GM18517 (cell line): ENCODE data around the gene DRICH1.
"Not testable (repeated sequence)": the region's sequence is repeated elsewhere in the genome, so short reads cannot be mapped to it uniquely, and the experiment has no call there.

Experiments used
- ATAC-seq: cut with Tn5 transposase; IDR thresholded peaks from one replicate; pipeline ENCODE4 v1.9.1; 2021; ENCODE audit warnings: mild to moderate bottlenecking, moderate library complexity; ENCODE audit not compliant: unreplicated experiment

Gene DRICH1

GRCh38 chr22:23651676-23652075, 19.6 kb upstream of the DRICH1 start:
- ATAC-seq = no peak

GRCh38 chr22:23649071-23649501, 17.0 kb upstream of the DRICH1 start:
- no peak for ATAC-seq

DNA sequence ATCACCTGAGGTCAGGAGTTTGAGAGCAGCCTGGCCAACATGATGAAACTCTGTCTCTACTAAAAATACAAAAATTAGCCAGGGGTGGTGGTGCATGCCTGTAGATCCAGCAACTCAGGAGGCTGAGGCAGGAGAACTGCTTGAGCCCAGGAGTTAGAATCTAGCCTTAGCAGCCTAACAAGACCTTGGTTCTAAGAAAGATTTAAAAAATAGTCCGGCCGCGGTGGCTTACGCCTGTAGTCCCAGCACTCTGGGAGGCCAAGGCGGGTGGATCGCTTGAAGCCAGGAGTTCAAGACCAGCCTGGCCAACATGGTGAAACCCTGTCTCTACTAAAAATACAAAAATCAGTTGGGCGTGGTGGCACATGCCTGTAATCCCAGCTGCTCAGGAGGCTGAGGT, 14.4 kb upstream of the DRICH1 start:
- not testable (repeated sequence) for ATAC-seq

GRCh38 chr22:23640206-23640605, 8.1 kb upstream of the DRICH1 start:
- not testable (repeated sequence) for ATAC-seq

DNA sequence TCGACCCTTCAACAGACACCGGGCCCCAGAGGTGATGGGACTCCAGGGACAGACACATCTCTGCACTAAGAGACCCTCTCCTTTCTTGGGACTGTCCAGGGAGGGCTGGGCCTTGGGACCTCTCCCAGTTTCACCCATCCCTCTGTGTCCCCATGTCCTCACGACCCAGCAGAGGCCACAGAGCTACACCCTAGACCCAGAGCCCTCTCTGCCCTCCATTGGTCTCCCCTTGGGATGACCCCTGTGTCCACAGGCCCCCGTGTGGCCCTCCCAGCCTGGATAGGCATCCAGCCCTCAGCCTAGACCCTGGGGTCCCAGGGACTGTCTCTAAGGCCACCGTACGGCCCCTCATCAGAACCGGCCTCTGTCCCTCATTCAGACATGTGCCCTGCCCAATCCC, 7.5 kb upstream of the DRICH1 start:
- no peak for ATAC-seq

DNA sequence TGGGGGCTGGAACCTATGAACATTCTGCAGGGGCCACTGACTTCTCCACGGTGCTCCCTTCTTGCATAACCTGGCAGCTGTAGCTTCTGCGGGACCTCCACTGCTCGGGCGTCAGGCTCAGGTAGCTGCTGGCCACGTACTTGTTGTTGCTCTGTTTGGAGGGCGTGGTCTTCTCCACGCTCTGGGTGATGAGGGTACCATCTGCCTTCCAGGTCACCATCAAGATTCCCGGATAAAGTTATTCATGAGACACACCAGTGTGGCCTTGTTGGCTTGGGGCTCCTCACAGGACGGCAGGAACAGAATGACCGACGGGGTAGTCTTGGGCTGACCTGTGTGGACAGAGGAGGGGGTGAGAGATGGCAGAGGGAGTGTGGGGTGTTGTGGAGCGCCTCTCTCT, 6.5 kb upstream of the DRICH1 start:
- ATAC-seq = no peak

GRCh38 chr22:23635291-23635690, 3.2 kb upstream of the DRICH1 start:
- ATAC-seq = not testable (repeated sequence)

DNA sequence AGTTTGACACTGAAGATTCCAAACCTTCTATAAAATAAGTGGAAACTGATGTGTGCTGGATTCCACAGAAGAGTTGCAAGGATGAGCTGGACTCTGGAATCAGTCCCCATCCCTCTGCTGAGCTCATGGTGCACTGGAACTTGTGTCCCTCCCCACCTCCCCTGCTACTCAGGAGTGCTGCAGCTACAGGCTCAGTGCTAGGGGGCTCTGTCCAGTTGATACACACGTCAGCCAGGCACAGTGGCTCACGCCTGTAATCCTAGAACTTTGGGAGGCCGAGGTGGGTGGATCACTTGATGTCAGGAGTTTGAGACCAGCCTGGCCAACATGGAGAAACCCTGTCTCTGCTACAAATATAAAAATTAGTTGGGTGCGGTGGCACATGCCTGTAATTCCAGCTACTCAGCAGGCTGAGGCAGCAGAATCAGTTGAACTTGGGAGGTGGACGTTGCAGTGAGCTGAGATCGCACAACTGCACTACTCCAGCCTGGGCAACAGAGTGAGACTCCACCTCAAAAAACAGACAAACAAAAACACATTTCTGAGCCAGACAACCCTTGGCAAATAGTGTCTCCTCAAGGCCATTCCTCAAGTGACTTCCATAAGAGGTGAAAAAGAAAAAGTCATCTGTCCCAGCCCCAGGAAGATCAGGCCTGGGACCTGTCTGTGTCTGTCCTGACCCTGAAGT, 3.9 kb downstream of the DRICH1 start:
- ATAC-seq = not testable (repeated sequence)

- not testable (repeated sequence) for ATAC-seq
These were observed 4.6 kb downstream of the DRICH1 start for GRCh38 chr22:23627401-23628055.

DNA sequence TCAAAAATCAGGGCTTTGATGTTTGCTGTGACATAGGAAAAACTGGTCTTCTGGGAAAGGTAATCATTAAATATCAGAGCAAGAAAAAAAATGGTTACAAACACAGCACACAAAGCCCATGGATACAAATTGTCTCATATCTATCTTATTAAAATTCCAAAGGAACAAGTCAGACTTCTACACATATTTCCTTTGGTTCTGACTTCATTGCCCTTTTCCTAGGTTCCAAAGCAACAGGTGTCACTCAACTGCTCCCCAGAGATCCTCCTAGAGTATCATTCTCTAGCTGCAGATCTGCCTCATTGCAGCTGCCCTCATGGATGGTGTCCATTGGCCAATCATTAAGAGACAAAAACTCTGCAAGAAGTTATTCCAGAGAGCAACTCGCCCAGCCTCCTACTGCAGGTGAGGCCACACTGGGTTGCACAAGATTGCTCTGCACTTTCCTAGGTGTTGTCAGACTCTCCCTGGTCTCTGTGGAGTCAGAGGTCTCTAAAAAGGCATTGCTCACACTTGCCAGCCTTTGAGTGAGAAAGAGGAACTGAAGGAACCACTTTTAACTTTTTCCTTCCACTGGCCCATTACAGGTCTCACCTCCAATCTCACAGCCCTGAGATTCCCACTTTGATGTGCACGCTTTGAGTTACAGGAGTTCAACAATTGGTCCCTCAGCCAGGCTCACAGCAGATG, 5.7 kb downstream of the DRICH1 start:
- no peak for ATAC-seq

DNA sequence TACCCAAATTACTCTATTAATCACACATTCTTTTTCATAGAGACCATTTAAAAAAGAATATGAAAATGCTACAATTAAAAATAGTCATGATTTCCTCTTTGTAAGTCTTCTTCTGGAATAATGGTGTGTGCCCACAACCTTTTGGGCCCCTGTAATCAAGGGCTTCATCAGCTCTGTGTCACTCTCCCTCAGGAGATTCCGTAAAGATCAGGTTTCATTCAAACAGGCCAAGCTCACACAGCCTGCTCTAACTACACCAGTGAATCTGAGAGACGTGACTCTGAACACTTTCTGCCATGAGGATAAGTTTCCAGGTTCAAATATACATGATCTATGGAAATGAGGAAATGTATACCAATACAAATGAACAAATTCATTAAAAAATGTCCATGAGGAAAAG, 9.5 kb downstream of the DRICH1 start:
- ATAC-seq = no peak

DNA sequence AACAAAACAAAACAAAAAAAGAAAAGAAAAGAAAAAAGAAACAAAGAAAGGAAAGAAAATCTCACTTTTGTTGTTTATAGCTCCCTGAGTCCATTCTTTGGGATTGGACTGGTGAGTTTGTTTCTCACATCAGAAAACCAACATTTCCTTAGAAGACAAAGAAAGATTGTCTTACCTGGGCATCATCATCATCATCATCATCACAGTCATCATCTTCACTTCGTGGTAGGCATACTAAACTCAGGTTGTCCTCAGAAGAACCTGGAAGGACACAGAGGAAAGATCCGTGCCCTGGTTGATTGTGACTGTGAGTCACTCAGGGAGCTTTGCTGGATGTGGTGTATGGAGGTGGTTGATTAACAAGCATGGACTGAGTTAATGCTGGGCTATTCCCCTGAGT, 10.2 kb downstream of the DRICH1 start:
- ATAC-seq = not testable (repeated sequence)

- no peak for ATAC-seq
These were observed 10.9 kb downstream of the DRICH1 start for GRCh38 chr22:23621082-23621780.

GRCh38 chr22:23613193-23613972, 18.7 kb downstream of the DRICH1 start:
- no peak for ATAC-seq

DNA sequence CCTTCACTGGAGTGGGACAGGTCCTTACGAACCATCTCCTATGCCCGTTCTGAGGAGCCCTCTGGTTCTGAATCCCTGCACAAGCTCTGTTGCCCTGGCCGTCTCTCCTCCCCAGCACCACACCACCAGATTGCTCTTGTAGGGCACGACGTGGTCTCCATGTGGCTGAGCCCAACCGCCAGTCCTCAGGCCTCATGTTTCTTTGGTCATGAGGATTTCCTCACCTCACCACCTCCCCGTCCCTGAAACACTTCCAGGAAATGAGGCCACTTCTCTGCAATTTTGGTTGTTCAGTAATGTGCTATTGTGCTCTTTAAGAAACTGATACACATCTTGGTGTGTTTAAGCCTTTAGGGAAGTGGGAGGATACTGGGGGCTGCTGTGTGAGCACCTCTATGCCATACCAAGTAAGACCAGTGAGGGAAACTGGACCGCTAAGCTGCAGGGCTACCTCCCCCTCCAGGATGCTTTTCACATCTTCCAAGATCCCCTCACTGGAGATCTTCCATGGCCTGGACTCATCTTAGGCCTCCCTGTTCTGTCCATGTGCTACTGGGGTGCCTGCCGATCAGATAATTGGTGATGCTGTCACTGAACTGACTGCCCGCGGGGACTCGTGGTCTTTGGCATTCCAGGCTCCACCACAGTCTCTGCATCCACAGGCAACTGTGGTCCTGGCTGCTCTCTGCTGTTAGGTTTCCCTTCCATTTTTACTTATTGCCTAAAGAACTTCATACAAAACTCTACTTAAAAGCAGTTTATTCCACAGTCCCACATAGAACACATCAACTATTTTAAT, 21.9 kb downstream of the DRICH1 start:
- ATAC-seq = no peak

GRCh38 chr22:23608583-23608982, 23.5 kb downstream of the DRICH1 start:
- no peak for ATAC-seq

- ATAC-seq = no peak
These were observed 25.7 kb downstream of the DRICH1 start for GRCh38 chr22:23606204-23607131.

DNA sequence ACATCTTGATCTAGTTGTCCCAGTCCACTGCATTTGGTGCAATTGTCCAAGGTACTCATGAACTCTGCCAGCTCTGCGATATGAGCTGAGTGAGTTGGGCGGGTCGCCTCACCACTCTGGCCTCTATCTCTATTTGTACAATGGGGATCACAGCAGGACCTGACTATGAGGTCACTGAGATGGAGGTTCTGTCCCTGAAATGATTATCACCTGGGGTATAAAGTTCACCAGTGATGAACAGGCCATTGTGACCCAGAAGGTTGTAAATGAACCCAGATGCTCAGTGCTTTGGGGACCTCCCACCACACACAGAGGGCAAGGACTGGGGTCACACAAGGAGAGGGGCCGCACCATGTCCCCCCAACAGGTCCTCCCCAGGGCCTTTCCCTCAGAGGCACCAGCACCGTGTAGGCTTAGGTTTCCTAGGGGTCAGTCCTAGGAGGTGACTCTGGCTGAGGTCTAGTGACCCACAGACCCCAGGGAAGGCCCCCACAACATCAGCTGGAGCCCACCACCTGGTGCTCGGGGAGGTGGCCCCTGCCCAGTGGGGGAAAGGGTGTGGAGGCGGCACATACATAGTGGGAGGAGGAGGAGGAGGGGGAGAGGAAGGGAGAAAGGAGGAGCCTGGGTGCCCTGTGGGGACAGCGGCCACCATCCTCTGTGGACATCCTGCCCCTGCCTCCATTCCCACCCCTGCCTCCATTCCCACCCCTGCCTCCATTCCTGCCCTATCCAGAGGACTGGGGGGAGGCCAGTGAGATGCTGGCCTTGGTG, 27.0 kb downstream of the DRICH1 start:
- no peak for ATAC-seq
